LNCAP (cell line): ENCODE results near the gene ZMYND11.
A peak's percentile ranks its signal among the peaks of the same experiment; 100 is the strongest.

Source experiments
- CTCF ChIP-seq: fragments of 450-650 bp; IDR thresholded peaks from 2 replicates; pipeline ENCODE4 v1.5.1; 2017; ENCODE audit warnings: mild to moderate bottlenecking

ZMYND11 gene

GRCh38 chr10:154348-154747, 19.1 kb downstream of the ZMYND11 start:
- no peak for TF ChIP-seq CTCF

GRCh38 chr10:167383-167782, 32.1 kb downstream of the ZMYND11 start:
- TF ChIP-seq CTCF, result no peak

- no peak for TF ChIP-seq CTCF
These were observed 38.5 kb downstream of the ZMYND11 start for GRCh38 chr10:173741-174140.

- TF ChIP-seq CTCF, result no peak
These were observed 41.4 kb downstream of the ZMYND11 start for GRCh38 chr10:176677-177076.

GRCh38 chr10:178208-178607, 43.0 kb downstream of the ZMYND11 start:
- peak; percentile 60 for TF ChIP-seq CTCF

- TF ChIP-seq CTCF, result no peak
These were observed 43.5 kb downstream of the ZMYND11 start for GRCh38 chr10:178723-179122.

GRCh38 chr10:182441-183201, 47.4 kb downstream of the ZMYND11 start:
- no peak for TF ChIP-seq CTCF

GRCh38 chr10:184174-184573, 48.9 kb downstream of the ZMYND11 start:
- TF ChIP-seq CTCF, result no peak
